SU-DHL-6 (cell line): ENCODE measurements around the gene UNK.

Experiments
- H2AFZ ChIP-seq: fragments of 200-600 bp; sonication (generic); 2 replicates; pipeline ENCODE4 v1.6.1; 2014; ENCODE audit warnings: low read depth, mild to moderate bottlenecking, moderate library complexity, mixed read lengths, antibody characterized with exemption, low read length; ENCODE audit not compliant: severe bottlenecking
- H3F3A ChIP-seq: fragments of 200-600 bp; shearing (Covaris generic); 2 replicates; pipeline ENCODE4 v1.6.0; 2016; ENCODE audit warnings: antibody characterized with exemption, mild to moderate bottlenecking; ENCODE audit not compliant: insufficient read depth
- H3K27ac ChIP-seq: fragments of 200-600 bp; sonication (generic); 2 replicates; pipeline ENCODE4 v1.5.1; 2016; ENCODE audit warnings: low read depth, mild to moderate bottlenecking, low read length, moderate library complexity, mixed read lengths
- H3K27me3 ChIP-seq: fragments of 200-600 bp; sonication (generic), shearing (Covaris generic); 2 replicates; pipeline ENCODE4 v1.6.0; 2014; ENCODE audit warnings: mild to moderate bottlenecking, low read length
- H3K36me3 ChIP-seq: fragments of 200-600 bp; sonication (generic); 2 replicates; pipeline ENCODE4 v1.6.1; 2014; ENCODE audit warnings: mild to moderate bottlenecking, low read length, mixed read lengths
- H3K4me2 ChIP-seq: fragments of 300-600, 200-600 bp; shearing (Covaris generic), sonication (generic); 2 replicates; pipeline ENCODE4 v1.6.0; 2014; ENCODE audit warnings: low read length, low read depth, mild to moderate bottlenecking; ENCODE audit not compliant: poor library complexity, severe bottlenecking
- H3K4me3 ChIP-seq: fragments of 200-600 bp; sonication (generic); 2 replicates; pipeline ENCODE4 v1.5.1; 2014; ENCODE audit warnings: antibody characterized with exemption, low read length, mild to moderate bottlenecking, mixed read lengths; ENCODE audit not compliant: insufficient read depth, poor library complexity, severe bottlenecking
- H3K79me2 ChIP-seq: fragments of 200-600 bp; sonication (generic); 2 replicates; pipeline ENCODE4 v1.6.1; 2014; ENCODE audit warnings: mild to moderate bottlenecking, low read length, moderate library complexity; ENCODE audit not compliant: insufficient read depth
- H3K9ac ChIP-seq: fragments of 200-600 bp; sonication (generic); 2 replicates; pipeline ENCODE4 v1.7.0; 2014; ENCODE audit warnings: mild to moderate bottlenecking, low read length
- H3K9me2 ChIP-seq: fragments of 200-600 bp; sonication (generic); replicated peaks from 2 replicates; pipeline ENCODE4 v1.6.1; 2014; ENCODE audit warnings: low read length; ENCODE audit not compliant: insufficient read depth
- H3K9me3 ChIP-seq: fragments of 200-600 bp; sonication (generic); 2 replicates; pipeline ENCODE4 v1.6.1; 2014; ENCODE audit warnings: low read length, mixed read lengths; ENCODE audit not compliant: insufficient read depth
- H4K20me1 ChIP-seq: fragments of 200-600 bp; sonication (generic); 2 replicates; pipeline ENCODE4 v1.6.1; 2014; ENCODE audit warnings: low read depth, mild to moderate bottlenecking, antibody characterized with exemption, low read length, moderate library complexity, mixed read lengths
- CTCF ChIP-seq: fragments of 200-600 bp; sonication (generic); IDR thresholded peaks from one replicate; pipeline ENCODE4 v1.5.1; 2017; ENCODE audit warnings: antibody characterized with exemption, mild to moderate bottlenecking, low read length, moderate library complexity; ENCODE audit not compliant: insufficient read depth, poor library complexity, severe bottlenecking
- EZH2phosphoT487 ChIP-seq: fragments of 200-600 bp; sonication (generic), shearing (Covaris generic); conservative IDR thresholded peaks from 2 replicates; pipeline ENCODE4 v1.6.1; 2018; ENCODE audit warnings: mild to moderate bottlenecking, antibody characterized with exemption, low read length, moderate library complexity, mixed read lengths

UNK gene

GRCh38 chr17:75839942-75840798 lies 55.6 kb downstream of the UNK start:
- H3K4me3 ChIP-seq: no peak overlapping the region
- no peaks in the 10 kb centered on the region for H3F3A ChIP-seq
- H3K9me2 ChIP-seq: no peaks in the 10 kb centered on the region
- no peak overlapping the region for H3K4me2 ChIP-seq
- no peaks in the 10 kb centered on the region for H3K36me3 ChIP-seq
- H3K9me3 ChIP-seq: no peaks in the 10 kb centered on the region
- no peak for TF ChIP-seq EZH2phosphoT487
- TF ChIP-seq CTCF: no peak
- H3K27me3 ChIP-seq: no peaks in the 10 kb centered on the region
- H3K9ac ChIP-seq: no peak overlapping the region
- H4K20me1 ChIP-seq: no peaks in the 10 kb centered on the region
- no peaks in the 10 kb centered on the region for H3K79me2 ChIP-seq
- H3K27ac ChIP-seq: no peak overlapping the region
- no peak overlapping the region for H2AFZ ChIP-seq

- H3K9me2 ChIP-seq: no peaks in the 10 kb centered on the region
Observed at GRCh38 chr17:75840799-75841164, 56.2 kb downstream of the UNK start.

GRCh38 chr17:75842411-75842810 lies 57.8 kb downstream of the UNK start:
- H3K9ac ChIP-seq: no peak overlapping the region

More at GRCh38 chr17:75840799-75841164, 56.2 kb downstream of the UNK start:
- H3K79me2 ChIP-seq: no peaks in the 10 kb centered on the region
- no peaks in the 10 kb centered on the region for H3F3A ChIP-seq
- H3K9ac ChIP-seq: no peak overlapping the region
- no peaks in the 10 kb centered on the region for H3K9me3 ChIP-seq
- no peaks in the 10 kb centered on the region for H4K20me1 ChIP-seq
- H3K36me3 ChIP-seq: no peaks in the 10 kb centered on the region
- H3K4me3 ChIP-seq: no peak overlapping the region
- no peak overlapping the region for H3K4me2 ChIP-seq
- H2AFZ ChIP-seq: no peak overlapping the region
- TF ChIP-seq CTCF (no peak), EZH2phosphoT487 (no peak)
- H3K27ac ChIP-seq: no peak overlapping the region
- H3K27me3 ChIP-seq: no peaks in the 10 kb centered on the region

More at GRCh38 chr17:75842411-75842810, 57.8 kb downstream of the UNK start:
- Histone ChIP-seq H3K4me2 (no peak overlapping the region), H3K79me2 (no peaks in the 10 kb centered on the region), H3K9me3 (no peaks in the 10 kb centered on the region), H4K20me1 (no peaks in the 10 kb centered on the region), H3K27me3 (no peaks in the 10 kb centered on the region), H2AFZ (no peak overlapping the region), H3K36me3 (no peaks in the 10 kb centered on the region), H3K9me2 (no peaks in the 10 kb centered on the region), H3K27ac (no peak overlapping the region), H3K4me3 (no peak overlapping the region), H3F3A (no peaks in the 10 kb centered on the region)
- TF ChIP-seq EZH2phosphoT487: no peak
- TF ChIP-seq CTCF: no peak
